AG09319 (cell line): Measurements from ENCODE around the gene PIK3C2B.

Source experiments
- DNase-seq: peaks from one replicate; pipeline ENCODE4 v3.0.0-alpha.2; 2010; ENCODE audit warnings: low read depth; ENCODE audit errors: extremely low read depth
- TF ChIP-seq, protein P1 (sequence below): IDR thresholded peaks from 2 replicates; pipeline ENCODE4 v1.5.1; 2011; ENCODE audit warnings: low read depth, mild to moderate bottlenecking, inconsistent platforms, low read length, moderate library complexity

The PIK3C2B gene

GRCh38 chr1:204448344-204448964 lies 46.2 kb downstream of the PIK3C2B start:
- DNase-seq, result no peak
- TF ChIP-seq, protein P1, sequence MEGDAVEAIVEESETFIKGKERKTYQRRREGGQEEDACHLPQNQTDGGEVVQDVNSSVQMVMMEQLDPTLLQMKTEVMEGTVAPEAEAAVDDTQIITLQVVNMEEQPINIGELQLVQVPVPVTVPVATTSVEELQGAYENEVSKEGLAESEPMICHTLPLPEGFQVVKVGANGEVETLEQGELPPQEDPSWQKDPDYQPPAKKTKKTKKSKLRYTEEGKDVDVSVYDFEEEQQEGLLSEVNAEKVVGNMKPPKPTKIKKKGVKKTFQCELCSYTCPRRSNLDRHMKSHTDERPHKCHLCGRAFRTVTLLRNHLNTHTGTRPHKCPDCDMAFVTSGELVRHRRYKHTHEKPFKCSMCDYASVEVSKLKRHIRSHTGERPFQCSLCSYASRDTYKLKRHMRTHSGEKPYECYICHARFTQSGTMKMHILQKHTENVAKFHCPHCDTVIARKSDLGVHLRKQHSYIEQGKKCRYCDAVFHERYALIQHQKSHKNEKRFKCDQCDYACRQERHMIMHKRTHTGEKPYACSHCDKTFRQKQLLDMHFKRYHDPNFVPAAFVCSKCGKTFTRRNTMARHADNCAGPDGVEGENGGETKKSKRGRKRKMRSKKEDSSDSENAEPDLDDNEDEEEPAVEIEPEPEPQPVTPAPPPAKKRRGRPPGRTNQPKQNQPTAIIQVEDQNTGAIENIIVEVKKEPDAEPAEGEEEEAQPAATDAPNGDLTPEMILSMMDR, result no peak

DNA sequence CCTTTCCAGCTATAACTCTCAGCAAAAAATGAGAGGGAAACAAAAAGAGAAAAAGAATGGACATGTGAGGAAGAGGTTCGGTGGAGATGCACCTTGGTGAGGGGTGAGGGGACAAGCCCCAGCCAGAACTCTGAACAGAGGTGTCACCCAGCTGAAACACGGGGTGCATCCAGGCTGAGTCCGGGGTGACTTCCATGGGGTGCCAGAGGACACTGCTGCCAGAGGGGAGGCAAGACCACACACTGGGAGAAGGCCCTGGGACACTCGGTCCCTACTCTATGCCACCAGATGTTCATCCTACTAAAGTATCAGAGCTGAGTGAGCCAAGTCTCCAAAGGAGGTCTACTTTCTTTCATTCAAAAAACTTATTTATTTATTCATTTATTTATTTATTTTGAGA lies 46.9 kb downstream of the PIK3C2B start:
- no peak for DNase-seq
- TF ChIP-seq, protein P1, result no peak

- TF ChIP-seq, protein P1, result no peak
- no peak for DNase-seq
Measured at GRCh38 chr1:204447190-204447589, 47.4 kb downstream of the PIK3C2B start.

DNA sequence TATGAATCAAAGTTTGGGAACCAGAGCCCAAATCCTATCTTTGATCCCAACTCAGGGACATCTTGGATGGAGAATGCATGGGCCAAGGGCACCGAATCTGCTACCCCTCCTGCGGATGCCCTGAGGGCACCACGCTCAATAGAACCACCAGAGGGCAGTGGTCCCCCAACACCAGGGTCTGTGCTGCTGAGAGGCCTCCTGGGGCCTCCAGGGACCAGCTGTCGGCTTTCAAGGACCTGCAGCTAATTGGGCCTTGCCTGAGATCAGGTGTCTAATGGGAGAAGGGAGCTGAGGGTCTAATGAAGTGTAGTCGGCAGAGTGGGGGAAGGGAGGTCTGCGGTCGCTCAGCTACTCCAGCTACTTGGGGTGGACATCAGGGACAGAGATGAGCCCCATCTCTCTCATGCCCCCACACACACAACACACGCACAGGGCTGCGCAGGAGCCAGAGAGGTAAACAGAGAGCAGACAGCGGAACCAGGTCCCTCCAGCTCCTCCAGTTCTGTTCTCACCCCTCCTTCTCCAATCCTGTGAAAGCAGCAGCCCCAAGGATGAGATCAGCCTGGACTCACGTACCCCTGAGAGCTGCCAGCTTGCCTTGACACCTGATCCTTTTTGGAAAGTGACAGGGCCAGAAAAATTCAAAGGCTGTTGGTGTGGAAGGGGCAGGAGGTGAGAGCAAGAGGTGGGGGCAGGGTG lies 48.0 kb downstream of the PIK3C2B start:
- DNase-seq, result no peak
- TF ChIP-seq, protein P1, result peak; percentile 66

DNA sequence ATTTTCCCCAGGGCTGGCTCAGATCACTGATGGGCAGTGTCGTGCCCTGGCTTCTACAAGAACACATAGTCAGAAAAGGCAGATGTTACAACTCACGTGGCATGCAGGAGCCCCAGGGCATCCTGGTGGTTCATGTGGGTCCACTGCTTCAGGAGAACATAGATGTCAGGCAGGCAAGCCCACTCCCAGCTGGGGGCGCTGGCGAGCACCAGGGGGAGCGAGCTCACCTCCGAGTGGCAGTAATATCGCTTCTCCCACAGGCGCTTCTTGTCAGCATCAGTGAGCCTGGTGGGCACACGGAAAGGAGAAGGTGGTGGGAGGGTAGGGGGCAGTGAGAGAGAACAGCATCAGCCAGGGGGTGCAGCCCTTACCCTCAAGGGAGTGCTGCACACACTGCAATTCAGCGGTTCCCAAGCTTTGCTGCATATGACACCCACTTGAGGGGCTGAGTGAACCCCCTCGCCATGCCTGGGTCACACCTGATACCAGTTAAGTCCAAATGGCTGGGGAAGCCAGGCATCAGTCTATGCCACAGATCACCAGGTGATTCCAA lies 48.7 kb downstream of the PIK3C2B start:
- no peak for DNase-seq
- TF ChIP-seq, protein P1, result peak; percentile 63
